ENCODE data around the gene TJP3.

GRCh38 chr19:3716147-3716668, 8.0 kb downstream of the TJP3 start:
- TF ChIP-seq CTCF (conservative IDR thresholded peaks at IDR 0.05; ENCODE audit: low read depth, low read length) (no peak), EZH2 (IDR thresholded peaks at IDR 0.05; ENCODE audit: borderline replicate concordance, low read depth, low read length, poor library complexity, severe bottlenecking) (no peak)
